Urinary bladder (tissue), 4 donors: ENCODE results near the gene TMEM144. TPM values are rescaled to one million over a fixed set of nuclear protein-coding genes. Genes with fewer than 3 reads are reported as not detected.

Source experiments
- DNase-seq: peaks from one replicate; pipeline ENCODE4 v3.0.0-alpha.2; 2015; ENCODE audit errors: extremely low spot score
- H3K27ac ChIP-seq: one replicate; pipeline ENCODE4 v1.5.1; 2013; ENCODE audit warnings: low read depth, mild to moderate bottlenecking, moderate library complexity
- H3K36me3 ChIP-seq: one replicate; pipeline ENCODE4 v1.6.1; 2013; ENCODE audit warnings: mild to moderate bottlenecking, moderate library complexity; ENCODE audit not compliant: insufficient read depth
- H3K4me1 ChIP-seq: one replicate; pipeline ENCODE4 v1.6.1; 2013; ENCODE audit warnings: mild to moderate bottlenecking, moderate library complexity; ENCODE audit not compliant: insufficient read depth
- H3K4me3 ChIP-seq: one replicate; pipeline ENCODE4 v1.5.1; 2013; ENCODE audit warnings: low read depth, low read length
- WGBS: extraction: QIAGEN DNeasy Blood & Tissue Kit; methylation state at CpG from one replicate; pipeline ENCODE4 v1.1.7; 2013; 5-methylcytosine and 5-hydroxymethylcytosine counted together
- polyA plus RNA-seq: library from polyadenylated mRNA; stranded (reverse); fragments of 200-250 nt; gene quantifications from one replicate; pipeline ENCODE4 v1.2.3, GENCODE V29; 2013
- total RNA-seq: library from RNA; depleted of rRNA; stranded (reverse); fragments of >200 nt; gene quantifications from one replicate; pipeline ENCODE4 v1.2.3, GENCODE V29; 2014
- donor health status: healthy with polysubstance abuse.
- donor health status: healthy.

TMEM144 gene
- total RNA-seq: 30.3 TPM
- polyA plus RNA-seq: 2.1 TPM

DNA sequence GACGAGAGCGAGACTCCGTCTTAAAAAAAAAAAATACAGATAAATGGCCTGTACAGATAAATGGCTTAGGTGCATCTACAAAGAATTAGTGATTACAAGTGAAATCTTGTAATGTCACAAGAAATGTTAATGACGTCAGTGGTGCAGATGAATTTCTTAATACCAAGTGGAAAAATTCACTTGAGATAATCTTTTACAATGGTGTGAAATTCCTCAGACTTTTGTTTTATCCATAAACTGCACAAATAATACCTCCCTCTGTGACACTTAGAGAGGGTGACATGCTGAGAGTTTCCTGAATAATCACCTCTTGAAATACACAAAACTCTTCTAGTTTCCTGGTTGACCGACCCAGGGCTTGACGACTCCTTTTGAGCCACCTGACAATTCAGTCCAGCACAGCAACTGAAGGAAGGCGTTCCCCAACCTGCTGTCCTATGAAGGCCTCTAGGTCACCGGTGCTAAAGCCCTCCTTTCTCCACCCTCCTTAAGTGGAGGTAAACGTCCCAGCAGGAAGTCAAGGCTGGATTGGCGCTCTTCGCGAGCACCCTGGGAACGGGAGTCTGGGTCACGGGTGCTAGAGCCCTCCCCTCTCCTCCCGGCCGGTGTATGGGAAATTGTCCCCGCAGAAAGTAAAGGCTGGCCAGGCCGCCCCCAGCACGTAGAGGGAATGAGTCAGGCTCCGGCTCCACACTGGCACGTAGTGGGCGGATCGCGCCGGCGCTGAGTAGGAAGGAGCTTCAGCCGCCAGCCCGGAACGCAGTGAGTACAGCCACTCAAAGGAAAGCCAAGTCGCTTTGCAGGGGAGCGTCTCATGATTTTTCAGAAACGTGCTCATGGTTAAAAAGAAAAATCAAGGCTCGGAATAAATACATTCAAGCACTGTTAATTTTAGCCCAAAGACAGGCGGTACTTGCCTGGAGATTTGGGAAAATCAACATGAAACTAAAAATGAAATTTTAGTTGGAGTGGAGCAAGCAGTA lies at the start of gene TMEM144:
TSS of gene TMEM144 (plus strand) at position 662 of the 983 bp plus-strand sequence. CDS start 2,182 bp downstream, outside the sequence.
- peak within 1 kb of the TSS; percentile 26 for H3K4me3 ChIP-seq
- H3K36me3 ChIP-seq: no peaks in the 10 kb centered on the region
- WGBS: 12% methylated on average over 34 of the region's 34 CpGs
- no peaks in the 10 kb centered on the region for H3K4me1 ChIP-seq
- H3K27ac ChIP-seq: peak within 1 kb of the TSS; percentile 94
- DNase-seq: peak; percentile 66

DNA sequence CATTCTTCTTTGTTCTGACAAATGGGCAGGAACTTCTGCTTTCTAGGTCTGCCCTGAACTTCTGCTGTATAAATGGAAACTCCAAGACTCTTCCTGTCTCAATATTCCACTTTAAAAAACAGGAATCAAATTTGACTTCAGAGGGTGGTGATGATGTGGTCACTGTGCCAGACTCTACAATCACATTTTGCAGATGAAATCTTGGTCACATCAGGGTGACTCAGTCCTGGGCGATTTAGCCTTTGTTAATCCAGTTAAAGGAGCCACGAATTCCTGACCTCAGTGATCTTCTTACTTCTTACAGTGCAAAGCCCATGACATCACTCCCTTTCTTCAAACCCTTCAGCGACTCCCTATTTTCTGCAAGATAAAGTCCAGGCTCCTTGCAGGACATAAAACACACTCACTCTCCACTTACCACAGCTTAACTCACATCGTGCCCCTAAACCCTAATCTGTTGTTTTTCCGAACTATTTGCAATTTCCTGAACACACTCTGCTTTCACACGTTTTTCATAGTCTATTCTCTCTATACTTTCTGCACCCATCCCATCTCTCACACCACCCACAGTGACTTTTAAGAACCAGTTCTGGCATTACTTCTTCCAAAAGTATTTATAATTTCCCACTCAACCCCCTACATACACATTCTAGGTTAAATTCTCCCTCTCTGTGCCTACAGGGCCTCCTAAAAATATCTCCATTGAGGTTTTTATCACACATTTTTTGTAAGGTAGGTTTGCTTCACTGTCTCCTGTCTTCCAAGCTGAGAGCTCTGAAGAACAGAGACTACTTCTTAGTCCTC lies 48.5 kb upstream of the TMEM144 start:
- 26% methylated on average over 6 of the region's 6 CpGs for WGBS
- no peaks in the 10 kb centered on the region for H3K36me3 ChIP-seq
- DNase-seq: no peak
- no peak overlapping the region for H3K27ac ChIP-seq
- H3K4me3 ChIP-seq: no peak overlapping the region
- no peaks in the 10 kb centered on the region for H3K4me1 ChIP-seq

DNA sequence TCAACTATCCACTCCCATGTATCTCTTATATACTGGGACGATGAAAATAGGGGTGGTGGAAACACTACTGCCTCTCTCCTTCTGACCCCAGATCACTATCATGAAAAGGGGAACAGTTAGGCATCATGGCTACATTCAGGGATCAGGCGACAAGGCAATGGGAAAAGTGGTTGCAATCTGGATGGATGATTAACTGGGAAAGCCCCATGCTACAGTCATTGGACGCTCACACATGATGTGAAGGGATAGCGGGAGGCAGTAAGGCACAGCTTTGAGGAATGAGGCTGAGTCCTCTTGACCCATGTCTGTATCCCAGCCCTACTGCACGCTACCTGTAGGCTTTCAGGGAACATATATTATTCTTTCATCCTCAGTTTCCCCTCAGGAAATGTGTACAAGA lies 47.7 kb upstream of the TMEM144 start:
- WGBS: 97% methylated on average over 5 of the region's 5 CpGs
- H3K4me3 ChIP-seq: no peak overlapping the region
- H3K27ac ChIP-seq: no peak overlapping the region
- H3K4me1 ChIP-seq: no peaks in the 10 kb centered on the region
- no peak for DNase-seq
- no peaks in the 10 kb centered on the region for H3K36me3 ChIP-seq

DNA sequence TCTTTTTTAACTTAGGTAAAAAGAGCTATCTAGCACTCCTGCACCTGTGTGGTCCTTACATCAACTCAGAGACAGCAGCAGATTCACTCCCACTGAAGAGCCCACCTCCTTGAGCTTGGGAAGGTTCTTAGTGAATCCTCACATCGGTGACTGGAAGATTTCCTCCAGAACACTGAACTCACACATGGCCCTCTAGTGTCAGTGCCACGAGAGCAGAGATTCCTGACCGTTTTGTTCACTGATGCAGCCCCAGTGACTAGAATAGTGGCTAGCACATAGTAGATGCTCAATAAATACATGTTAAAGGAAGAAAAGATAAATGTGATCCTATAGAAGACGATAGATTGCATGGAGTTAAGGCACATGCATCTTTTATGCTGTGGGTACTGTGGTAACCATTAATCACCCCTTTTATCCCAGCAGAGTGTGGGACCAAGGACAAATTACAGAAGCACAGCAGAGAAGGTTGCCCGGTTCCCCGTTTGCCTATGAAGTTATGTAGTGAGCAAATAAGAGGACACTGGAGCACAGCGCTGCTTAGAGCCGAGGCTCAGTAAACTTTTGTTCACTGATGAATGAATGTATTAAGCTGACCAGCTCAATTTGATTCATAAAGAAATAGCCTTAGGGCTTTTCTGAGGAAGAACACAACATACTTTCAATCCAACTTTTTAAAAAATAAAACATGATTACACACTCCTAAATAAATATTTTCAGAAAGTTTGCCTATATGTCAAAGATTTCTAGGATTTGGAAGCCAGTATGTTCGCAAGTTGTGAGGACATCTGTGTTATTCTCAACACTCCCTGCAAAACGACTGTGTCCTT lies 46.1 kb upstream of the TMEM144 start:
- DNase-seq: no peak

DNA sequence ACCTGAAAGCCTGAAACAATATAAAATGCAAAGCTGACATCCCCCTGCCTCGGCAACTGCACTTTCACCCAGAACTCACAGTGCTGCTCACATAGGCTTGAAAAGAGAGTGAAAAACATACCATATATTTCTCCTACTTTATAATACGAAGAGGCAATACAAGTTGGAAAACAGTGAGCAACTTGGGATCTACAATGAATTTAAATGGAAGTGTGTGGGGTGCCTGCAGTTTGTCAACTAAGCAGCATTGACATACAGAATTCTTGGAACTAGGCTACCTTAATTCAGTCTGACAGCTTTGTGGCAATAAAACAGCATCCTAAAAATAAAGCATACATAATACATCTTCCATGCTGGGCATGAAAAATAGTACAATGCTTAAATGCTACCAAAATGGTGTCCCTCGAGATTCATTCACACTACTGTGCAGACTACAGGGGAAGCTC lies 45.5 kb upstream of the TMEM144 start:
- no peak overlapping the region for H3K4me3 ChIP-seq
- DNase-seq: no peak
- H3K4me1 ChIP-seq: no peaks in the 10 kb centered on the region
- no peak overlapping the region for H3K27ac ChIP-seq
- WGBS: 32% methylated on average over 3 of the region's 3 CpGs
- H3K36me3 ChIP-seq: no peaks in the 10 kb centered on the region

More for the DNA sequence above, 46.1 kb upstream of the TMEM144 start:
- H3K36me3 ChIP-seq: no peaks in the 10 kb centered on the region
- no peaks in the 10 kb centered on the region for H3K4me1 ChIP-seq
- 52% methylated on average over 10 of the region's 10 CpGs for WGBS
- no peak overlapping the region for H3K27ac ChIP-seq
- H3K4me3 ChIP-seq: no peak overlapping the region

DNA sequence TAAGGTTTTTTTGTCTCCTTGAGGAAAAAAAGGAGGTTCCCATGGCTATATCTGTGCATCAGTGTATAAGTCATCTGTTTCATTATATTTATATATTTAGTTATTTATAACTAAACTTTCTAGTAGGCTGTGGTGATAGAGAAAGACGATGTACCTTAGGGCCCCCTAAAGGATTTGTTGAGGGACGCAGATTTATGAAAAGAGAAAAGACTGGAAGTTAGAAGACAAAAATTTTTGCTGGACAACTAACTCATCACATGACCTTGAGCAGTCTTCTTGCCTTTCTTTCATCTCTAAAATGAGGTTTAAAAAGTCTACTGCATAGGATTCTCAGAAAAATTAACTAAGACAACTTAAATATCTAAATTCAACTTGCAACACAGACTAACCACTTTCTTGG lies 43.6 kb upstream of the TMEM144 start:
- 46% methylated on average over 2 of the region's 2 CpGs for WGBS
- Histone ChIP-seq H3K4me1 (no peaks in the 10 kb centered on the region), H3K27ac (no peak overlapping the region)

DNA sequence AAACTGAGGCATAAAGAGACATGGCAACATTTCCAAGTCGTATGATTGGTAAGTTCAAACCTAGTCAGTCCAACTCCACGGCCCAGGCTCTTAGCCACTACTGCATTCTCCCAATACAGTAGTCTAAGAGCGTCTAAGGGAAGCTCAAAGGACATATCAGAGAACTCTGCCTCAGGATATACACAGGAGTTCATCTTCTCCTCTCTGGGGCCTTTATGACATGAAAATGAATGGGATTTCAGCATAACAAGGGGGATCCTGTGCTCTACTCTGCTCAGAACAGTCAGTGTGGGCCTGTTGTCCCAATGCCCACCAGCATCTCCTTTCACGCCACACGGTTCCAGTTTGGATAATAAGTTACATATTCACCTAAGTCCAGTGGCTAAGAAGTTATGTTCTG lies 41.7 kb upstream of the TMEM144 start:
- H3K4me1 ChIP-seq: peaks cover 1% of the 10 kb centered on the region
- WGBS: 82% methylated on average over 5 of the region's 5 CpGs

More for the DNA sequence above, 43.6 kb upstream of the TMEM144 start:
- no peak for DNase-seq
- Histone ChIP-seq H3K36me3 (no peaks in the 10 kb centered on the region), H3K4me3 (no peak overlapping the region)

DNA sequence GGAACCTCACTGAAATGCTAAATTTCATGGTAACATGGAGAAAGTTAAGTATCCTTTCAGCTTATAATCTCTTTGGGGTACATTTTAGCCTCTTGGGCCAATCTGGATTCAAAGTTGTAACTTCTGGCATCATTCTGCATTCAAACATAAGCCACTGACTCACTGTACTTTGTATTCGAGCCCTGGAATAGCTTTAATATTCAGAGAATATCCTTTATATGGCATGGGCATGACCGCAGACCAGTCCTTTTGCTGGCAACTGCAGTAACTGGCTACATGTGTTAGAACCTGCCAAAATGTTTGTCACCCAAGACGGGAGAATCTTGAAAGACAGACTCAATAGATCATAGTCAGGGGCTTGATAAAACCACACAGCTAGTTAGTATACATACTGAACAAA lies 40.8 kb upstream of the TMEM144 start:
- H3K4me1 ChIP-seq: peaks cover 1% of the 10 kb centered on the region
- 20% methylated on average over 3 of the region's 3 CpGs for WGBS
- no peaks in the 10 kb centered on the region for H3K36me3 ChIP-seq
- DNase-seq: no peak
- H3K4me3 ChIP-seq: peak overlapping the region; percentile 36
- H3K27ac ChIP-seq: no peak overlapping the region

More for the DNA sequence above, 41.7 kb upstream of the TMEM144 start:
- DNase-seq: no peak
- Histone ChIP-seq H3K4me3 (peak overlapping the region; percentile 7), H3K27ac (no peak overlapping the region), H3K36me3 (no peaks in the 10 kb centered on the region)

DNA sequence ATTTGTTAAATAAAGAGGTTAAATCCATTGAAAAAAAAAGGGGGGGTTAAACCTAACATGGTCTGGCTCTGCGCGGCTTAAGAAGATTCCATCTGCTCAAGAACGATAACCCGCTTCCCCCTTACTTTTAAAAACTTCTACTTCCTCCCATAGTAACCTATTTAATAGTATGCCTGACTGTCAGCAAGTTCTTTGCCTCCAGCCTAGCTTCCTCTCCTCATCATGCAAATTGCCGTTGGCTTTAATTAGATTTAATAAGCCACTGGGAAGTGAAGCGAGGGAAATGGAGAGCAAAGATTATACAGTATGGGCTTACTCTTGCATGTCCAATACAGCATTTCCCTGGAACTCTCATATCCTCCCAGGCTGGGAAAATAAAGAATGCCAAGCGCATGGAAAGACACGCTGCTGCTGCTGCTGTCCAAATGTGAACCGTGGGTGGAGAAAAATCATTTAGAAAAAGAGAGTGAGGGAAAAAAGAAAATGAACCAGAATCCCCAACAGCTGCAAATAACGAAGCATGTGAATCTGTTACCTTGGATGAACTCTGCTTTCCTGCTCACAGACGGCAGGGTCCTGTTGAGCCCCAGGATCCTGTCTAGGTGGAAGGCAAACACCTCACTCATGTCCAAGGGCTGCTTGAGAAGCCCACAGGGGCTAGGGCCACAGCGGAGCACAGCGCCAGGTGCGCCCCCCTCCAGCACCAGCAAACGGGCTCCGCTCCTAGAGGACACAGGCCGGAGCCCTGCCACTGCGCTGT lies 40.2 kb upstream of the TMEM144 start:
- Histone ChIP-seq H3K27ac (peak overlapping the region; percentile 44), H3K36me3 (no peaks in the 10 kb centered on the region), H3K4me3 (peak overlapping the region; percentile 36), H3K4me1 (peaks cover 1% of the 10 kb centered on the region)
- no peak for DNase-seq
- 28% methylated on average over 18 of the region's 18 CpGs for WGBS

DNA sequence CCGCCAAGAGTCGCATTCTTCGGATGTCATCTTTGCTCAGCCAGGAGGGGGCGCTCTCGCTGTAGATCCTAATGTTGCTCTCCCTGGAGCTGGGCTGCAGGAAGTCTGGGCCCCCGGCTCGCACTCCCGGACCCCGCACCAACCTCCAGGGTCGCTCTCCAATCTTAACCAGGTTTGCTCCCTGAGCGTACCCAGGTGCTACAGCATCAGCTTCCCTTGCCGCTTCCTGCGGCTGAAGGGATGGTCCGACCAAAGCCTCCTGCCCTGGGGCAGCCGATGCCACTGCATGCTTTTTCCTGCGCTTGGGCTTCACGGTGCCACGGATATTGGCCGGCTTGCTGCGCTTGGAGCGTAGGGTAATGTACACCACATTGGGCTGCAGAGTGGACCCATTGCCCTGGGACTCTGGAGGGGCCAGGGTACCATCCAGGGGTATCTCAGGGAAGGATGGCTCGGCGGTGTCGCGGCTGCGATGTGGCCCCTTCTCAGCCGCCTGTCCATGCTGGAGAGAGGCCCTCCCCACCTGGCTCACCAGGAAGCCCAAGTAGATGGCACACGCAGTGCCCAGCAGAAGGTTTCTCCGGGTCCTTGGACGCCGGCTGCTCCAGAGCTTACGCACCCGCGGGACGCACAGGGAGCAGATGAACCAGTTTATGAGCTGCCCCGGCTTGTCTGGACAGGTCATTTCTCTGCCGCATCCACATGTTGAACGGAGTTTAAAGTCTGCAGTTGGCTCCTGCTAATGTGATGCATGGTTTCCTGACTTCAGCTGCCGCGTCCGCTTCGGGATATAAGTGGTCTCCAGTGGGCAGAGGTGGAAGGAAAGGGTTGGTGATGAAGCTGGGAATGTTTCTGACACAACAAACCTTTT lies 39.4 kb upstream of the TMEM144 start:
- peaks cover 1% of the 10 kb centered on the region for H3K4me1 ChIP-seq
- H3K36me3 ChIP-seq: no peaks in the 10 kb centered on the region
- 41% methylated on average over 42 of the region's 42 CpGs for WGBS
- H3K27ac ChIP-seq: peak overlapping the region; percentile 24
- DNase-seq: no peak
- peak overlapping the region; percentile 36 for H3K4me3 ChIP-seq

DNA sequence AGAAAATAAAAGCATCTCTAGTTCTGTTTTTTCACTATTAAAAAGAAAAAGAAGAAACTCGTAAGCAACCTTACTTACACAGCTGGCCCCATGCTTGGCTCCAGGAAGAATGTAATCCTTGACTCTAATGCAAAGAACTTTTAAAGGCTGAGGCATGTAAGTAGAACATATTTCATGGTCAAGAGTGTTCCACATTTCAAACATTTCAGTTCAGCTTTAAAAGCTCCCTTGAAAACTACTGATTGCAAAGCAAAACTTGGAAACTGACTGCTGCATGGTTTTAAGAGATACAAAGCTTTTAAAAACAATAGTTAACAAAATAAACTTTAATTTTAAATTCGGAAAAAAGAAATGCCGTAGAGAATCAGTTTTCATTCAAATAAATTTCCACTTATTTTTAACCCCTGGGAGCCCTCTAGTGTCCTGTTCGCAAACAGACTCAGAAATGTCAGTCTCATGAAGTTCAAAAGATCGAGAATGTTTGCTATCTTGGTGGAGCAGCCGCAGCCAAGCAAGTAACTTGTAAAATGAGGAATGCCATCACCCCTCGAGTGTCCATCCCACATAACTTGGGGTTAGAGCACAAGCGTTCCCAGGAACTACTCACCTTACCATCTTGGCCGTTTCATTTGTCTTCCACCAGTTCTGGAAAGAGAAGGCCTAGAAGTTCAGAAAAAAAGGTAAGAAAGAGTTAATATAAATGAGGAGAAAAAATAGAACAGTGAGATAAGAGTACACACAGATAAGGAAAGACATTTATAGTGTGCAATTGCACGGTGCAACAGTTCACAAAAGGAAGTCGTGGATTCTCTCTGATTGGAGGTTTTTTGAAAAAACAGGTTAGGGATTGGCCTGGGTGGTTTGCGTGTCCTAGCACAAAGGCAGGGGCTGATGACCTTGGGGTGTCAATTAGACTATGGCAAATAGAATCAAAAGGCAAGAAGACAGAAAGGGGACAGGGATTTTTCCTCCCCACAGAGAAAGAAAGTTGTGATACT lies 37.7 kb upstream of the TMEM144 start, which contains the start of gene GASK1B:
TSS of gene GASK1B (minus strand) at position 765 of the 998 bp plus-strand sequence. CDS start 1,650 bp downstream, outside the sequence.
- 3% methylated on average over 12 of the region's 12 CpGs for WGBS
- Histone ChIP-seq H3K4me3 (peak within 1 kb of the TSS; percentile 33), H3K27ac (no peak within 1 kb of the TSS), H3K4me1 (peaks cover 1% of the 10 kb centered on the region), H3K36me3 (no peaks in the 10 kb centered on the region)
- peak; percentile 67 for DNase-seq
